ENCODE results near the gene DTX4. TPM values are rescaled to one million over a fixed set of nuclear protein-coding genes. Genes with fewer than 3 reads are reported as not detected.
"Not testable (repeated sequence)": the region's sequence is repeated elsewhere in the genome, so short reads cannot be mapped to it uniquely, and the experiment has no call there.

The DTX4 gene
- polyA plus RNA-seq (2012; ENCODE audit: missing spikeins) = 17.2 TPM

DNA sequence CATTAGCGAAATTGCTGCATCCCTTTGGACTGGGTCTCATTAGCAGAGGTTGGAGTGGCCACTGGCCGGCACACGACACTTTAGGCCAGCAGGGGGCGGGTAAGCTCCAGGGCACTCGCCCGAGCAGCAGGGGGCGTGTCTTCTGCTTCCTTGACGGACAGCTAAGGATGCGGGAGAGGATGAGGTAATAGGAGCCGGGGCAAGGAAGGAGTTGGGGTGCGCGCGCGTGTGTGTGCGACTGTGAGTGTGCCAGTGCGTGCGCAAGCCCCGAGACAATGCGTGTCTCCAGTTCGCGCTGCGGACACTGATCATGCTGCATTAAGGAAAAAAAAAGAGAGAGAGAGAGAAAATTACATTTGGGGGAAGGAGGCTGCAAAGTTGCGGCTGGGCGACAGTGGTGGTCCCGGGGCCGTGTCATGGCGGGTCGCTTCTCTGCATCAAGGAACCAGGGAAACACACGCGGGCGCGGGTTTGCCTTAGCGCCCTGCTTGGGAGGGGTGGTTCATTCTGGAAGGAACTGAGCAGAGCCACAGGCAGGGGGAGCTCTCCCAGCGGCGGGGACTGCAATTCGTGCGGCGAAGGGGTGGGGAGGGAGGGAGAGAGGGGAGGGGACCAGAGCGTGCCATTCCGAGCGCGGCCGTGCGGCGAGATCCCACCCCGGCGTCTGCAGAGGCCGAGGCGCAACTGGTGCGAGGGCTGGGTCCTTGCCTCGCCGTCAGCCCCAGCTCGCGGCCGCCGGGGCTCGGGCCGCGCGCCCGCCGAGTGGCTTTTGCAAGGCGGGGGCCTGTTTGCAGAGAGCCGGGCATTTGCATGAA lies at the start of gene DTX4:
Gene DTX4 (plus strand): TSS at position 625 of the 815 bp plus-strand sequence. CDS start 464 bp downstream, outside the sequence.
- DNase-seq (ENCODE audit: insufficient read length) (peak; percentile 78), FAIRE-seq (peak; percentile 99)
- TF ChIP-seq POLR2A (IDR thresholded peaks at IDR 0.05; ENCODE audit: low read depth, low read length) (peak; percentile 56; the same call in 1 of the 2 replicates), TAF1 (IDR thresholded peaks at IDR 0.05; ENCODE audit: borderline replicate concordance, low read depth, low read length) (no peak)

DNA sequence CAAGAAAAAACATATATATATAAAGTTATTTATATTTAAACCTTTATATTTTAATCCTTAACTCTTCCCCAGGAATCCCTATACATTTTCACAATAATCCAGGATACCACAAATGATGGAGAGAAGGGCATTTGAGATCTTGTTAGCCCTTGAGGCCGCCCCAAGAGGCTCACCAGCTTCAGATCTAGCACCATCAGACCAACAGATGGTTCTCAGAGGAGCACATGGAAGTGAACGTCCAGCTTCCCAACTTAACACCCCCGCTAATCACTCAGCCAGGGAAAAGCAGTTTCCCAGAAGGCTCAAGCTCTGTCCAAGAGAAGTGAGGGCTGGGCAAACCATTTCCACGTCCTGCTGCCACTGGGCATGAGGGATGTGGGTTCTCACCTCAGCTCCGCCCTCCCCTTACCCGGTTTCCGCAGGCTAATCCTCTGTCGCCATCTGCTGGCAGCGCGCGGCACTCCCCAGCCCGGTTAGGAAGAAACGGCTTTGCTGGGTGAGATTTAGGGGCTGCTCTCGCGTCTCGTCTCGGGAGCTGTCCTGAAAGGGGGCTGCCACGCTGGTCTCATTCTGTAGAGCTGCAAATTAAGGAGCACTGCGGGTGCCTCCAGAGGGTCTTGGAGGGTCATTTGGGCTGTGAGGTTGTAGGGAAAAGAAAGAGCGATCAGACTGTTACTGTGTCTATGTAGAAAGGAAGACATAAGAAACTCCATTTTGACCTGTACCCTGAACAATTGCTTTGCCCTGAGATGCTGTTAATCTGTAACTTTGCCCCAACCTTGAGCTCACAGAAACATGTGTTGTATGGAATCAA lies 36.1 kb upstream of the DTX4 start:
- FAIRE-seq = peak; percentile 99

DNA sequence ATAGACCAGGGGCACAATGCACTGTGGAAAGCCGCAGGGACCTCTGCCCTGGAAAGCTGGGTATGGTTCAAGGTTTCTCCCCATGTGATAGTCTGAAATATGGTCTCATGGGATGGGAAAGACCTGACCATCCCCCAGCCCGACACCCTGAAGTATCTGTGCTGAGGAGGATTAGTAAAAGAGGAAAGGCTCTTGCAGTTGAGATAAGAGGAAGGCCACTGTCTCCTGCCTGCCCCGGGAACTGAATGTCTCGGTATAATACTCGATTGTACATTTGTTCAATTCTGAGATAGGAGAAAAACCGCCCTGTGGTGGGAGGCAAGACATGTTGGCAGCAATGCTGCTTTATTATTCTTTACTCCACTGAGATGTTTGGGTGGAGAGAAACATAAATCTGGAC lies 35.4 kb upstream of the DTX4 start:
- DNase-seq (ENCODE audit: insufficient read length); FAIRE-seq: not testable (repeated sequence)

More for the DNA sequence above, 36.1 kb upstream of the DTX4 start:
- TF ChIP-seq TAF1 (IDR thresholded peaks at IDR 0.05; ENCODE audit: borderline replicate concordance, low read depth, low read length) (no peak), POLR2AphosphoS5 (IDR thresholded peaks at IDR 0.05; ENCODE audit: low read depth, low read length) (no peak), POLR2A (IDR thresholded peaks at IDR 0.05; ENCODE audit: low read depth, low read length) (no peak)
- DNase-seq (ENCODE audit: insufficient read length) = peak; percentile 60

DNA sequence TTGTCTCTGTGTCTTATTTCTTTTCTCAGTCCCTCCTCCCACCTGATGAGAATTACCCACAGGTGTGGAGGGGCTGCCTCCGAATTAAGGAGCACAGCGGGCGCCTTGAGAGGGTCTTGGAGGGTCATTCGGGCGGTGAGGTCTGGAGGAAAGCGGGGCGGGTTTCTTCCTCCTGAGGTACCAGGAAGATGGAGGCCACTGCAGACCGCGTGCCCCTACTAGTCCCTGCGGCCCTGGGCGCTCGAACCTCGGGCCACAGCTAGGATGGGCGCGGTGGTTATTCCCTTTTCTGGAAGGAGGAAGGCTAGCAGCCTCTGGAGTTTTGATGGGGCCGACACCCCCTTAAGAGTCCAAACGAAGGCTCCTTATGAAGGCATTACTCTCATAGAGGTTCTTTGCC lies 34.7 kb upstream of the DTX4 start:
- FAIRE-seq (no peak), DNase-seq (ENCODE audit: insufficient read length) (no peak)
- TF ChIP-seq POLR2AphosphoS5 (IDR thresholded peaks at IDR 0.05; ENCODE audit: low read depth, low read length) (no peak), POLR2A (IDR thresholded peaks at IDR 0.05; ENCODE audit: low read depth, low read length) (no peak), TAF1 (IDR thresholded peaks at IDR 0.05; ENCODE audit: borderline replicate concordance, low read depth, low read length) (no peak)

DNA sequence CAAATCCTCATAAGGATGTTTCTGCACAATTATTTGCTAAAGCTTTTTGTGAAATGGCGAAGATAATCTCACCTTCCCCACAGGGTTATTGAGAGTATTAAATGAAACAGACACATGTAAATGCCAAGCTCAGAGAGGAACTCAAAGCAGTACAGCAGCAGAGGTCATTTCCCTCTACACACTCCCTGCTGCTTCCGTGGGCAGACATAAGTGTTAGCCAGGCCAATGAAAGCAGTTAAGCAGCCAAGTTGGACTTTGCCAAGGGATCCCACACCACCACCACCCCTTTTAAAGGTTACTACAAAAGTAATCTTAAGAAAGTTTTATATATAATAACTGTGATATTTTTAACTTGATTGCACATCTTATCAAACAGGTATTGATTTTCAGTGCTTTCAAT lies 33.3 kb upstream of the DTX4 start:
- no peak for FAIRE-seq
- TF ChIP-seq POLR2AphosphoS5 (IDR thresholded peaks at IDR 0.05; ENCODE audit: low read depth, low read length) (no peak), POLR2A (IDR thresholded peaks at IDR 0.05; ENCODE audit: low read depth, low read length) (no peak), TAF1 (IDR thresholded peaks at IDR 0.05; ENCODE audit: borderline replicate concordance, low read depth, low read length) (no peak)

DNA sequence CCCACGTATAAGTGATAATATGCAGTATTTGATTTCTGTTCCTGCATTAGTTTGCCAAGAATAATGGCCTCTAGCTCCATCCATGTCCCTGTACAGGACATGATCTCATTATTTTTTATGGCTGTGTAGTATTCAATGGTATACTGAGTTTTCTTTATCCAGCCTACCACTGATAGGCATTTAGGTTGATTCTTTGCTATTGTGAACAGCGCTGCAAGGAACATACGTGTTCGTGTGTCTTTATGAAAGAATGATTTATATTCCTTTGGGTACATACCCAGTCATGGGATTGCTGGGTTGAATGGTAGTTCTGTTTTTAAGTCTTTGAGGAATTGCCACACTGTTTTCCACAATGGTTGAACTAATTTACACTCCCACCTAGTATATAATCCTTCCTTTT lies 30.7 kb upstream of the DTX4 start:
- TF ChIP-seq POLR2A (IDR thresholded peaks at IDR 0.05; ENCODE audit: low read depth, low read length) (no peak), POLR2AphosphoS5 (IDR thresholded peaks at IDR 0.05; ENCODE audit: low read depth, low read length) (no peak), TAF1 (IDR thresholded peaks at IDR 0.05; ENCODE audit: borderline replicate concordance, low read depth, low read length) (no peak)
- DNase-seq (ENCODE audit: insufficient read length) (no peak), FAIRE-seq (no peak)

More for the DNA sequence above, 33.3 kb upstream of the DTX4 start:
- DNase-seq (ENCODE audit: insufficient read length) = no peak

DNA sequence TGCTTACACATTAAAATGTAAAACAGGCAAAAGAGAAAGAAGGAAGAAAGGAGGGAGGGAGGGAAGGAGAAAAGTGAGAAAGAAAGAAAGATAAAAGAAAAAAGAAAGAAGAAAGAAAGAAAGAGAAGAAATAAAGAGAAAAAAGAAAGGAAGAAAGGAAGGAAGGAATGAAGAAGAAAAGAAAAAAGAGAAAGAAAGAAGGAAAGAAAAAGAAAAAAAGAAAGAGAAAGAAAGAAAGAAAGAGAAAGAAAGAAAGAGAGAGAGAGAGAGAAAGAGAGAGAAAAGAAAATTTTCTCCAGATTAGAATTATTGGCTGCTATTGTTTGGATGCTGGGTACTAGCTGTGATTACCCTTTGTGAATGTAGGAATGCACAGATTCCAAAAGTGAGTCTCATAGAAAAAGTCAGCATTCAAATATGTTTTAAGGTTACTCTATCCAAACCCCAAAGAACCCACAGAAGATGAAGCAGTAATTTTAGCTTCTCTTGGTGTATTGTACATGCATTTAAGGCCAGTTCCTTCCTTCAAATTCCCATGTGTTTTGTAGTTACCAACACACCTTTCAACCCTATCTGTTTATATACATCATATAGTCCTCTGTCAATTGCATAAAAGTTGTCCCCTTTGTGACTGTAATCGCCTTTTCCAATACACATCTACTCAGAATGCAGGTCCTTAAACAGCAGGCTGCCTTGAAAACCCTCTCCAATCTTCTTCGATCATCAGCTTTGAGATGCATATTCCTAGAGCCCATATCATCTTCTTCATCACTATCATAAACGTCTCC lies 30.1 kb upstream of the DTX4 start:
- DNase-seq (ENCODE audit: insufficient read length) (no peak), FAIRE-seq (no peak)
- TF ChIP-seq TAF1 (IDR thresholded peaks at IDR 0.05; ENCODE audit: borderline replicate concordance, low read depth, low read length) (no peak), POLR2A (IDR thresholded peaks at IDR 0.05; ENCODE audit: low read depth, low read length) (no peak), POLR2AphosphoS5 (IDR thresholded peaks at IDR 0.05; ENCODE audit: low read depth, low read length) (no peak)

DNA sequence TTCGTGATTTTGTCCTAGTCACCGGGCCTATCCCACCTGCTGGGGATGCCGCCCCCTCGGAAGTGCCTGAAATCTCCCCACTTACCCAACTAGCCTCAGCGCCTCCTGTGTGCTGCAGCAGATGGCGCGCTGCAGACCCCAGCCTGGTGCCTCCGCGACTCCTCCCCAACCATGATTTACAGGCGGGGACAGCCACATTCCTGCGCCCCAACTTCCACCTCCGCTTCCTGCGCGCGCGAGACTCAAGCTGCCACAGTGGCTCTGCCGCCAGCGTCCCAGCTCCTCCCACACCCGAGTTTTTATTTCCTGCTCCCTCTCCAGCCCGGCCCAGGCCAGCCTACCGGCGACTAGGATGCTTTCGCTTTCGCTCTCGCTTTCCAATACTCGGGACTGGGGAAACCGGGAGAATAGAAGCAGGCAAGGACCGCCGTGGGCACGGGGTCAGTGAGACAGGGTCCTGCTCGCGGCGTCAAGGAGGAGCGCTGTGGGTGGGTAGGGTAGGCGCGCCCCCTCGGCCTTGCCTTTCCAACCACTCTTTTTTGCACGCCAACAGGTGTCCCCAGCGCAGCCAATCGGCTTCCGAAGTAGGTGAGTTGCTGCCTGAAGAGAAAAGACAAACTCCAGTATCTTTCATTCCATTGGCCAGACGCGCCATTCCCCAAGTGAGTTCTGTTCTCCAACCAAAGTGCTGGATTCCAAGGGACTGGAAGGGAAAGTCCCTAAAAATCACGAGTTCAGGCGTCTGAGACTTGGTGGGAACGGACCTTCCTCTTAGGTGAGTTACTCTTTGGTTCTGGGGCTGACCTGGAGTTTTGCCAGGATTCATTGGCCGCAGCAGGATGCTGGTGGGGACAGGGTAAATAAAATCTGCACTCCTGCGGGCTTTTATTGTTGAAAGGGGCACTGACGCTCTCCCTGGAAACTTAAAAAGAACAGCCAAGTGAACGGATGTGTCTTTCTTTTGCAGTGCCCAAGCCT lies 29.1 kb upstream of the DTX4 start, which contains the start of gene FAM111A:
Gene FAM111A (plus strand): TSS at position 327 of the 978 bp plus-strand sequence. CDS start 6,017 bp downstream, outside the sequence.
- DNase-seq (ENCODE audit: insufficient read length) (peak; percentile 60), FAIRE-seq (peak; percentile 97)
- peak; percentile 67 for TF ChIP-seq POLR2A (IDR thresholded peaks at IDR 0.05; ENCODE audit: low read depth, low read length)
- TF ChIP-seq POLR2AphosphoS5 (IDR thresholded peaks at IDR 0.05; ENCODE audit: low read depth, low read length) = peak; percentile 52
- no peak for TF ChIP-seq TAF1 (IDR thresholded peaks at IDR 0.05; ENCODE audit: borderline replicate concordance, low read depth, low read length)

DNA sequence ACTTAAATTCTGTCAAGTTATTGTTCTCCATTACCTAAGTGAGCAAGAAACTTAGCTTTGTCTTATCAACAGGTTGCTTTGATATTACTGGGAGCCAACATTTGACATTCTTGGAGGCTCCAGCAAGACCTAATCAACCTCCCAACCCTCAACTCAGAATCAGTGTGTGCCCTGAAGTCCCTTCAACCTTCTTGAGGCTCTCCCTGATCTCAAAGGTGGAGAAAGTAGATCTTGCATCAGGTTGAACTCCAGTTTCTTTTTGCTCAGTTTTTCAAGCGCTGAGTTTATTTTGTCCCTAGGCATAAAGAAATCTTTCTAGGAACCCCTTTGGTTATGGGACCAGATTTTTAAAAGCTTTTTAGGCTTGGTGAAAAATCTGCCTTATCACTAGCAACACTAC lies 27.8 kb upstream of the DTX4 start:
- no peak for DNase-seq (ENCODE audit: insufficient read length)
- FAIRE-seq = no peak
- TF ChIP-seq POLR2A (IDR thresholded peaks at IDR 0.05; ENCODE audit: low read depth, low read length) = no peak
- TF ChIP-seq TAF1 (IDR thresholded peaks at IDR 0.05; ENCODE audit: borderline replicate concordance, low read depth, low read length) = no peak
- no peak for TF ChIP-seq POLR2AphosphoS5 (IDR thresholded peaks at IDR 0.05; ENCODE audit: low read depth, low read length)
